ENCODE data around the gene PTGER1.
A peak's percentile ranks its signal among the peaks of the same experiment; 100 is the strongest.
"Not testable (repeated sequence)": the region's sequence is repeated elsewhere in the genome, so short reads cannot be mapped to it uniquely, and the experiment has no call there.

PTGER1 gene

DNA sequence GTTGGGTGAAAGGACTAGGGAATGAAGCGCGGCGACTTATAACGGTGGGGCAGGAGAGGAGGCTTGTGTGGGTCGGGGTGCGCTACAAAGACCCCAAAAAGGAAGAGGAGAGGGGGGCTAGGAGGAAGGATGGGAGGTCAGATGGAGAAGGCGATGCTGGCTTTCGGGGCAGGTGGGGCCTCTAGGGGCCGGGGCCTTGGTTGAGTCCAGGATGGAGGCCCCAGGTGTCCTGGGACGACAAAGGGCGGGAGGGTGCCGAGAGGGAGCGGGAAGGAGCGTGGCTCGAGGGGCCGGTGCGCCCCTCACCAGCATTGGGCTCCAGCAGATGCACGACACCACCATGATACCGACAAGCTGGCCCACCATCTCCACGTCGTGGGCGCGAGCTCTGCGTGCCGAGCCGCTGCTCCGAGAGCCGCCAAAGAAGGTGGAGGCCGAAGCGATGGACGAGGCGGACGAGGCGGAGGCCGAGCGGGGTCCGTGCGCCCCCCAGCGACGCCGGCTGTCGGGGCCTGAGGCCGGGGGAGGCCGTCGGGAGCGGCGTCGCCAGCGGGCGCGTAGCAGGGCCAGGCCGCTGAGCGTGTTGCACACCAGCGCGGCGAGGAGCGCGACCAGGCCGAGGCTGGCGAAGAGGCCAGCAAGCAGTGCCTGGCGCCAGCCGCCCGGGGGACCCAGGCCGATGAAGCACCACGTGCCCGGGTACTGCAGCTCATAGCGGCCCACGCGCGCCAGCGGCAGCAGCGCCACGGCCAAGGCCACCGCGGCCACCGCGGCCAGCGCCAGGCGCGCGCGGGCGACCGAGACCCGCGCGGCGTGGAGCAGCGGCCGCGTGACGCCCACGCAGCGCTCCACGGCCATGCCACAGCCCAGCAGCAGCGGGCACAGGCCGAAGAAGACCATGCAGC is 1.8 kb downstream of the PTGER1 start:
- DNase-seq, result no peak

DNA sequence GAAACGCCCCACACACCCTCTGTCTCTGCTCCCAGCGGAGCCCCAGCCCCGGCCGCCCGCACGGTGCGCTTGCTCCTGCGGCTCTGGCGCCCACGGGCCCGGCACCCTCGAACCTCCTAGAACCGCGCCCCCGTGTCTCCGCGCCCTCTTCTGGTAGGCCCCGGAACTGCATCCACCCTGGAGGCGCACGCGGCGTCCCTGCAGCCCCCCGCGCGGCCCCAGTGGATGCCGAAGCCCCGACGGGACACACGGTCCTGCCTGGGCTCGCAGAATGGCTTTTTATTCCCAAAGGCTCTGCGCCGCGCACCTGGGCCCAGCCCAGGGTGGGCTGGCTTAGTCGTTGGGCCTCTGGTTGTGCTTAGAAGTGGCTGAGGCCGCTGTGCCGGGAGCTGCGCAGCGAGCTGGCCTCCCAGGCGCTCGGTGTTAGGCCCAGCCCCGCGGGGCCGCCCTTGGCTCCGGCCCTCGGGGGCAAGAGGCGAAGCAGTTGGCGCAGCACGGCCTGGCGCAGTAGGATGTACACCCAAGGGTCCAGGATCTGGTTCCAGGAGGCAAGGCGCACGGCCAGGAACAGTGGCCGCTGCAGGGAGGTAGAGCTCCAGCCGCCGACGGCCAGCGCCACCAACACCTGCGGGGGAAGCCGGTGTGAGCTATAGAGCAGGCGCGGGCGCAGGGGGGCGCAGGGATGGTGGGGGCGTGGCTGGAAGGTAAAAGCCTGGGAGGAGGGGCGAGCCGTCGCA is 2.8 kb downstream of the PTGER1 start:
- DNase-seq, result peak; percentile 10

- DNase-seq, result no peak
These were observed 3.5 kb downstream of the PTGER1 start for GRCh38 chr19:14471436-14472187.

- no peak for DNase-seq
These were observed 4.9 kb downstream of the PTGER1 start for GRCh38 chr19:14470031-14470876.

DNA sequence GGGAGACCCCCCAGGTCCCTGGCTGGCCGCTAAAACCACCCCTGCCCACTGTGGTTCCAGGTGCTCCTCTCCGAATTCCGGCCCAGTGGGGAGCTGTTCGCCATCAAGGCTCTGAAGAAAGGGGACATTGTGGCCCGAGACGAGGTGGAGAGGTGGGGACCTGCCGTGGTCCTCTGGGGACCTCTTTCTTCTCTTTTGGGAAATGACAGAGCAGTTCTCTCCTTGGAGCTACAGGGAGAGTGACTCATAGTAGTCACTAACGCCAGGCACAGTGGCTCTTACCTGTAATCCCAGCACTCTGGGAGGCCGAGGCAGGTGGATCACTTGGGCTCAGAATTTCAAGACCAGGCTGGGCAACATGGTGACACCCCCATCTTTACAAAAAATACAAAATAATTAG is 7.3 kb downstream of the PTGER1 start:
- no peak for DNase-seq

DNA sequence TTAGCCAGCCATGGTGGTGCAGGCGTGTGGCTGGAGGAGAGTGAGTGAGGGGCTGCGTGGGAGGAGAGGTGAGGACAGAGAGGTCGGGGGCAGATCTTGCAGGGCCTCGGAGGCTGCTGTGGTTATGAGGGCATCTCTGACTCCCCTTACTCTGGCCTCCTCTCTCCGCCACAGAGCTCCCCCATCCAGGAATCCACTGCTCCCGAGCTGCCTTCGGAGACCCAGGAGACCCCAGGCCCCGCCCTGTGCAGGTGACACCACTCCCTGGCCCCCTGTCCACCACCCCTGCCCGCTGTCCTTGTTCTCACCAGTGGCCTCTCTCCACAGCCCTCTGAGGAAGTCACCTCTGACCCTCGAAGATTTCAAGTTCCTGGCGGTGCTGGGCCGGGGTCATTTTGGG is 7.8 kb downstream of the PTGER1 start:
- no peak for DNase-seq

DNA sequence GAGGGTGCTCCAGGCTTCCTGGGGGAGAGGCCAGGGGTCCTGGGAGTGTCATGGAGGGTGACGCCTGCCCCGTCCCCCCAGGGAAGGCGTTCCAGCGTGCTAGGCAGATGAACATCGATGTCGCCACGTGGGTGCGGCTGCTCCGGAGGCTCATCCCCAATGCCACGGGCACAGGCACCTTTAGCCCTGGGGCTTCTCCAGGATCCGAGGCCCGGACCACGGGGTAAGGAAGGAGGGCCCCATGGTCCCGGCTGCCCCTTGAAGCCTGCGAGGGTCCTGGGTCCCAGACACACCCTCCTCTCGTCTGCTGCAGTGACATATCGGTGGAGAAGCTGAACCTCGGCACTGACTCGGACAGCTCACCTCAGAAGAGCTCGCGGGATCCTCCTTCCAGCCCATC is 11.4 kb downstream of the PTGER1 start:
- DNase-seq, result no peak

DNA sequence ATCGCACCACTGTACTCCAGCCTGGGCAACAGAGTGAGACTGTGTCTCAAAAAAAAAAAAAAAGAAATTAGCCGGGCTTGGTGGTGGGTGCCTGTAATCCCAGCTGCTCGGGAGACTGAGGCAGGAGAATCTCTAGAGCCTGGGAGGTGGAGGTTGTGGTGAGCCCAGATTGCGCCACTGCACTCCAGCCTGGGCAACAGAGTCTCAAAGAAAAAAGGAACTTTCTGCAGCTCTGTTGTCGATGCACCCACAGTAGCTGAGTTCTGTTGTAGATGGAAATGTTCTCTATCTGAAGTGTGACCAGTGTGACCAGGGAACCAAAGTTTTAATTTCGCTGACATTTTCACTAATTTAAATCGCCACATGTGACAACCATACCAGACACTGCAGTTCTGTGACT is 12.8 kb downstream of the PTGER1 start:
- not testable (repeated sequence) for DNase-seq

DNA sequence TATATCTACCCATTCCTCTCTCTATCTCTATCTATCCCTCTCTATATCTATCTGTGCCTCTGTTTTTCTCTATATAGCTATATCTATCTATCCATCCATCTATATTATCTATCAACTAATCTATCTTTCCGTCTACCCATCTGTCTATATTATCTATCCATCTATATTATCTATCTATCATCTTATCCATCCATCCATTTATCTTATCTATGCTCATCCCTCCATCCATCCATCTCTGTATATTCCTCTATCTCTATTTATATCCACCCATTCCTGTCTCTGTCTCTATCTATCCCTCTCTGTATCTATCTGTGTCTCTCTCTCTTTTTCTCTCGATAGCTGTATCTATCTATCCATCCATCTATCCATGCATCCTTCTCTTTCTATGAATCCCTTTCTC is 14.2 kb downstream of the PTGER1 start:
- DNase-seq, result no peak

GRCh38 chr19:14459703-14460102 is 15.5 kb downstream of the PTGER1 start:
- no peak for DNase-seq

DNA sequence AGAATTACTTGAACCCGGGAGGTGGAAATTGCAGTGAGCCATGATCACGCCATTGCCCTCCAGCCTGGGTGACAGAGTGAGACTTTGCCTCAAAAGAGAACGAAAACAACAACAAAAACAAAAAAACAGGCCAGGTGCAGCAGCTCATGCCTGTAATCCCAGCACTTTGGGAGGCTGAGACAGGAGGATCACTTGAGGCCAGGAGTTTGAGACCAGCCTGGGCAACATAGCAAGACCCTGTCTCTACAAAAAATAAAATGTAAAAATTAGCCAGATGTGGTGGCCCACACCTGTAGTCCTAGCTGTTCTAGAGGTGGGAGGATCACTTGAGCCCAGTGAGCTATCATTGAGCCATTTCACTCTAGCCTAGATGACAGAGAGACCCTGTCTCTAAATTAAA is 22.9 kb downstream of the PTGER1 start:
- not testable (repeated sequence) for DNase-seq

GRCh38 chr19:14450876-14451275 is 24.3 kb downstream of the PTGER1 start:
- no peak for DNase-seq

DNA sequence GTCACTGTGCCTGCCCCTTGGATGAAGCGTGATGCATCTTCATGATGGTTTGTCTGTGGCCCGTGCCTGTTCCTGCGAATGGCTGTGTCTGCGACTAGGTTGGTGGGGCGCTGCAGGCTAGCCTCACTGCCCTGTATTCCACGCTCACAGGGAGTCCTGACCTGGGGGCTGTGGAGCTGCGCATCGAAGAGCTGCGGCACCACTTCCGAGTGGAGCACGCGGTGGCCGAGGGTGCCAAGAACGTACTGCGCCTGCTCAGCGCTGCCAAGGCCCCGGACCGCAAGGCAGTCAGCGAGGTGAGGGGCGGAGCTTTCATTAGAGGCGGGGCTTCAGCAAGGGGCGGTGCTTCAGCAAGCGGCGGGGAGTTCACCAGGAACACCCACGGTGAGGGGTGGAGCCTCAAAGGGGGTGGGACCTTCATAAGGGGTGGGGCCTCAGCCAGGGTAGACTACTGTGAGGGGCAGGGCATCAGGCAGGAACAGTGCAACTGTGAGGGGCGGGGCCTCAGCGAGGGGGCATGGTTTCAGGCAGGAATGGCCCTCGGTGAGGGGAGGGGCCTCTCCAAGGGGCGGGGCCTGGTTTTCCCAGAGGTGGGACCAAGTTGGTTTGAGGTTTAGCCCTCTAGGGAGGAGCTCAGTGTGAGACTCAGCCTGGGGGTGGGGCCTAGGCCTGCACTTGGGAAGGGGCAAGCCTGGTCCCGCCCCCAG is 24.8 kb downstream of the PTGER1 start:
- no peak for DNase-seq

DNA sequence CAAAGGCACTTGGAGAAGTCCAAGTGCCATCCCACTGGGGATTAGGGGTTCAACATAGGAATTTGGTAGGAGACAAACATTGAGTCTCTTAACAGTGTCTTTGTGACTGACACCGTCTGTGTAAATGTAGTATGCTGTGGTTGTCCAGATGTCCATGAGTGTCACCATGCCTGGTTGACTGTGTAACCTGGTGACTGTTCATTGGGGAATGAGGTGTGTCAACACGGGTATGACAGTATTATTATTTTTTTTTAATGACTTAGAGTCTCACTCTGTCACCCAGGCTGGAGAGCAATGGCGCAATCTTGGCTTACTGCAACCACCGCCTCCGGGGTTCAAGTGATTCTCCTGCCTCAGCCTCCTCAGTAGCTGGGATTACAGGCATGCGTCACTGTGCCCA is 25.8 kb downstream of the PTGER1 start:
- DNase-seq, result no peak

- DNase-seq, result no peak
These were observed 28.7 kb downstream of the PTGER1 start for GRCh38 chr19:14446336-14447036.

- DNase-seq, result no peak
These were observed 31.4 kb downstream of the PTGER1 start for GRCh38 chr19:14443632-14444216.

- DNase-seq, result no peak
These were observed 32.1 kb downstream of the PTGER1 start for GRCh38 chr19:14442891-14443631.

DNA sequence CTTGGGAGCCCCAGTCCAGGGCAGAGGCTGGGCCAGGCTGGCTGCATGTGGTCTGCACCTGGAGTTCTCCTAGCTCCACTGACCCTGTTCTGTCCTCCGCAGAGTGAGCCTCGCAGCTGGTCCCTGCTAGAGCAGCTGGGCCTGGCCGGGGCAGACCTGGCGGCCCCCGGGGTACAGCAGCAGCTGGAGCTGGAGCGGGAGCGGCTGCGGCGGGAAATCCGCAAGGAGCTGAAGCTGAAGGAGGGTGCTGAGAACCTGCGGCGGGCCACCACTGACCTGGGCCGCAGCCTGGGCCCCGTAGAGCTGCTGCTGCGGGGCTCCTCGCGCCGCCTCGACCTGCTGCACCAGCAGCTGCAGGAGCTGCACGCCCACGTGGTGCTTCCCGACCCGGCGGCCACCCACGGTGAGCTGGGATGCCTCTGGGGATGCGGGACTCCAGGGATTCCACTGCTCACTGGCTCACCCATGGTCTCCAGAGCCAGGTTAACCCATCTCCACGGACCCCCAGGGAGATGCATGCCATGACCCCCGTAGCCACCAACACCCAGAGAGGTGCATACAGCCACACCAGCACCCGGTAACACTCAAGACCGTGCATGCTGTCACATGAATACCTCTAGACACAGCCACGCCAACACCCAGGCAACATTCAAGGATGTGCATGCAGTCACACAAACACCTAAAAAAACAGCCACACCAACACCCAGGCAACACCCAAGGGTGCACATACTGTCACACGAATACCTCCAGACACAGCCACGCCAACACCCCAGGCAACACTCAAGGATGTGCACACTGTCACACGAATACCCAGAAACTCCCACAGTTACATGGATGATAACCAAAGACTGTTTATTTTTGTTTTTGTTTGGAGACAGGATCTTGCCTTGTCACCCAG is 33.9 kb downstream of the PTGER1 start:
- DNase-seq, result no peak

GRCh38 chr19:14440049-14440448 is 35.1 kb downstream of the PTGER1 start:
- DNase-seq, result no peak

Measured in NCI-H1417 treated with DMSO at 0.1 percent for 48 hours (cell line).